CD4-positive, CD25-positive, alpha-beta regulatory T cell (primary cell): ENCODE data around the gene RAB35. TPM values are rescaled to one million over a fixed set of nuclear protein-coding genes. Genes with fewer than 3 reads are reported as not detected.

Experiments used
- ATAC-seq, 2 donors: fragments of 150-1000 bp; cut with Tn5 transposase; one replicate each; pipeline ENCODE4 v1.10.0; 2021; ENCODE audit warnings: low read depth in 2 of 2, moderate number of reproducible peaks in 2 of 2, moderate library complexity in 1 of 2
- DNase-seq, 3 donors: peaks; one replicate each; pipeline versions ENCODE4 v3.0.0 to v3.0.0-alpha.2; 2012 to 2022; ENCODE audit warnings: mixed read lengths in 1 of 3
- H3K27ac ChIP-seq: one replicate; pipeline ENCODE4 v1.7.0; 2013; ENCODE audit warnings: mild to moderate bottlenecking, low read length; ENCODE audit not compliant: insufficient read depth, poor library complexity, severe bottlenecking
- H3K27me3 ChIP-seq: one replicate; pipeline ENCODE4 v1.7.0; 2013; ENCODE audit warnings: low read length; ENCODE audit not compliant: control insufficient read depth, insufficient read depth
- H3K36me3 ChIP-seq: one replicate; pipeline ENCODE4 v1.7.0; 2013; ENCODE audit warnings: mild to moderate bottlenecking, low read length, moderate library complexity; ENCODE audit not compliant: control insufficient read depth, insufficient read depth
- H3K4me1 ChIP-seq: 2 replicates; pipeline ENCODE4 v1.7.0; 2013; ENCODE audit warnings: mild to moderate bottlenecking, low read length; ENCODE audit not compliant: insufficient read depth, control insufficient read depth, poor library complexity, severe bottlenecking
- H3K4me3 ChIP-seq: one replicate; pipeline ENCODE4 v1.7.0; 2013; ENCODE audit warnings: low read depth, mild to moderate bottlenecking, low read length, moderate library complexity
- H3K9me3 ChIP-seq, 2 experiments: 1 replicate in 1 of 2; 2 replicates in 1 of 2; pipeline ENCODE4 v1.7.0; 2013; ENCODE audit warnings: low read length in 2 of 2, mild to moderate bottlenecking in 1 of 2, moderate library complexity in 1 of 2; ENCODE audit not compliant: control insufficient read depth in 2 of 2
- H3K27ac Mint-ChIP-seq, 3 donors: one replicate each; pipeline ENCODE4 v1.8.0; 2020 to 2022; ENCODE audit warnings: mild to moderate bottlenecking in 3 of 3, mixed read lengths in 3 of 3, moderate library complexity in 2 of 3
- H3K27me3 Mint-ChIP-seq: one replicate; pipeline ENCODE4 v1.8.0; 2022; ENCODE audit warnings: mild to moderate bottlenecking, mixed read lengths
- H3K36me3 Mint-ChIP-seq: one replicate; pipeline ENCODE4 v1.8.0; 2020; ENCODE audit warnings: mixed read lengths
- H3K4me1 Mint-ChIP-seq, 4 donors: one replicate each; pipeline ENCODE4 v1.8.0; 2020 to 2022; ENCODE audit warnings: mixed read lengths in 4 of 4, mild to moderate bottlenecking in 1 of 4
- H3K4me3 Mint-ChIP-seq, 4 donors: one replicate each; pipeline ENCODE4 v1.8.0; 2020 to 2022; ENCODE audit warnings: mild to moderate bottlenecking in 4 of 4, mixed read lengths in 4 of 4, moderate library complexity in 3 of 4
- H3K9me3 Mint-ChIP-seq, 7 donors: one replicate each; pipeline ENCODE4 v1.8.0; 2020 to 2022; ENCODE audit warnings: mixed read lengths in 7 of 7, mild to moderate bottlenecking in 3 of 7, moderate library complexity in 2 of 7
- polyA plus RNA-seq, 4 donors: library from polyadenylated mRNA; unstranded; fragments of 300-500 nt; fragmentation: Illumina TruSeq; gene quantifications; one replicate each; pipeline ENCODE4 v1.2.3, GENCODE V29; 2021
- total RNA-seq: library from RNA; stranded (reverse); gene quantifications from one replicate; pipeline ENCODE4 v1.2.3, GENCODE V29; 2022

The RAB35 gene
- total and polyA plus RNA-seq, 5 donors from 2014 or later, result 25.2 to 85.5 (median 27.7) TPM

- Histone ChIP-seq H3K27ac (no peak overlapping the region), H3K4me1 (no peaks in the 10 kb centered on the region), H3K4me3 (no peak overlapping the region), H3K9me3 (no peaks in the 10 kb centered on the region), H3K36me3 (peaks cover 93% of the 10 kb centered on the region), H3K27me3 (no peaks in the 10 kb centered on the region)
- H3K36me3 Mint-ChIP-seq, result peaks cover 32% of the 10 kb centered on the region
- peaks cover 0 to 2% (median 0%) of the 10 kb centered on the region in 4 donors for H3K4me1 Mint-ChIP-seq
- H3K4me3 Mint-ChIP-seq, result no peak overlapping the region
- no peaks in the 10 kb centered on the region for H3K27me3 Mint-ChIP-seq
- DNase-seq, result no peak
- ATAC-seq, result no peak
- peak overlapping the region in 1 of 3 donors; percentile 74 for H3K27ac Mint-ChIP-seq
- no peaks in the 10 kb centered on the region for H3K9me3 Mint-ChIP-seq
Measured at GRCh38 chr12:120132054-120132836, 15.7 kb upstream of the RAB35 start.

GRCh38 chr12:120131116-120131515, 14.6 kb upstream of the RAB35 start:
- Histone ChIP-seq H3K4me3 (no peak overlapping the region), H3K27me3 (no peaks in the 10 kb centered on the region), H3K4me1 (no peaks in the 10 kb centered on the region), H3K36me3 (peaks cover 89% of the 10 kb centered on the region), H3K27ac (no peak overlapping the region), H3K9me3 (no peaks in the 10 kb centered on the region)
- Mint-ChIP-seq H3K27me3 (no peaks in the 10 kb centered on the region), H3K4me3 (no peak overlapping the region), H3K4me1 (peaks cover 0 to 3% (median 0%) of the 10 kb centered on the region in 4 donors), H3K36me3 (peaks cover 40% of the 10 kb centered on the region), H3K27ac (no peak overlapping the region), H3K9me3 (no peaks in the 10 kb centered on the region)
- ATAC-seq (no peak), DNase-seq (no peak)

GRCh38 chr12:120130011-120130410, 13.5 kb upstream of the RAB35 start:
- Mint-ChIP-seq H3K4me1 (peaks cover 0 to 5% (median 2%) of the 10 kb centered on the region in 4 donors), H3K27me3 (no peaks in the 10 kb centered on the region), H3K9me3 (no peaks in the 10 kb centered on the region), H3K36me3 (peaks cover 39% of the 10 kb centered on the region), H3K4me3 (no peak overlapping the region), H3K27ac (peak overlapping the region in 1 of 3 donors; percentile 44)
- Histone ChIP-seq H3K9me3 (no peaks in the 10 kb centered on the region), H3K4me3 (no peak overlapping the region), H3K4me1 (no peaks in the 10 kb centered on the region), H3K27me3 (no peaks in the 10 kb centered on the region), H3K27ac (no peak overlapping the region), H3K36me3 (peaks cover 81% of the 10 kb centered on the region)
- ATAC-seq (no peak), DNase-seq (no peak)

- H3K27ac ChIP-seq, result no peak overlapping the region
- H3K27ac Mint-ChIP-seq, result peak overlapping the region; percentile 23 to 85 (median 34)
- H3K9me3 Mint-ChIP-seq, result no peaks in the 10 kb centered on the region
- DNase-seq (no peak), ATAC-seq (no peak)
- H3K36me3 Mint-ChIP-seq, result peaks cover 32% of the 10 kb centered on the region
- peaks cover 49% of the 10 kb centered on the region for H3K36me3 ChIP-seq
- H3K4me1 ChIP-seq, result peaks cover 16% of the 10 kb centered on the region
- no peaks in the 10 kb centered on the region for H3K27me3 Mint-ChIP-seq
- H3K9me3 ChIP-seq, result no peaks in the 10 kb centered on the region
- peaks cover 8 to 26% (median 18%) of the 10 kb centered on the region in 4 donors for H3K4me1 Mint-ChIP-seq
- no peaks in the 10 kb centered on the region for H3K27me3 ChIP-seq
- no peak overlapping the region for H3K4me3 Mint-ChIP-seq
- H3K4me3 ChIP-seq, result no peak overlapping the region
Measured at GRCh38 chr12:120126635-120127005, 10.1 kb upstream of the RAB35 start.

GRCh38 chr12:120125792-120126634, 9.5 kb upstream of the RAB35 start:
- Mint-ChIP-seq H3K27ac (peak overlapping the region in 1 of 3 donors; percentile 34), H3K9me3 (no peaks in the 10 kb centered on the region), H3K4me3 (peak overlapping the region in 2 of 4 donors; percentile 38 to 47), H3K4me1 (peaks cover 14 to 32% (median 23%) of the 10 kb centered on the region in 4 donors), H3K27me3 (no peaks in the 10 kb centered on the region), H3K36me3 (peaks cover 26% of the 10 kb centered on the region)
- Histone ChIP-seq H3K36me3 (peaks cover 43% of the 10 kb centered on the region), H3K4me1 (peaks cover 22% of the 10 kb centered on the region), H3K9me3 (no peaks in the 10 kb centered on the region), H3K27me3 (no peaks in the 10 kb centered on the region), H3K27ac (no peak overlapping the region), H3K4me3 (no peak overlapping the region)
- DNase-seq, result no peak
- no peak for ATAC-seq

- Histone ChIP-seq H3K4me1 (peaks cover 29% of the 10 kb centered on the region), H3K27me3 (no peaks in the 10 kb centered on the region), H3K4me3 (no peak overlapping the region), H3K9me3 (no peaks in the 10 kb centered on the region), H3K36me3 (peaks cover 33% of the 10 kb centered on the region), H3K27ac (no peak overlapping the region)
- Mint-ChIP-seq H3K9me3 (no peaks in the 10 kb centered on the region), H3K36me3 (peaks cover 26% of the 10 kb centered on the region), H3K4me3 (peak overlapping the region in 1 of 4 donors; percentile 47), H3K27ac (peak overlapping the region in 1 of 3 donors; percentile 15), H3K4me1 (peaks cover 19 to 42% (median 31%) of the 10 kb centered on the region in 4 donors), H3K27me3 (no peaks in the 10 kb centered on the region)
- ATAC-seq (no peak), DNase-seq (no peak)
Measured at GRCh38 chr12:120125029-120125428, 8.5 kb upstream of the RAB35 start.

- H3K9me3 ChIP-seq, result no peaks in the 10 kb centered on the region
- Mint-ChIP-seq H3K9me3 (no peaks in the 10 kb centered on the region), H3K27me3 (no peaks in the 10 kb centered on the region), H3K36me3 (peaks cover 7% of the 10 kb centered on the region), H3K27ac (peak overlapping the region; percentile 88 to 97 (median 89)), H3K4me1 (peaks cover 33 to 70% (median 54%) of the 10 kb centered on the region in 4 donors), H3K4me3 (peak overlapping the region; percentile 52 to 69 (median 60))
- ATAC-seq, result peak; percentile 41 to 42
- H3K4me3 ChIP-seq, result peak overlapping the region; percentile 60
- peak in 2 of 3 donors; percentile 28 to 81 for DNase-seq
- peak overlapping the region; percentile 62 for H3K27ac ChIP-seq
- H3K4me1 ChIP-seq, result peaks cover 52% of the 10 kb centered on the region
- H3K36me3 ChIP-seq, result peaks cover 4% of the 10 kb centered on the region
- no peaks in the 10 kb centered on the region for H3K27me3 ChIP-seq
Measured at GRCh38 chr12:120121766-120122293, 5.3 kb upstream of the RAB35 start.
